ENCODE results near the gene SMCO4. TPM values are rescaled to one million over a fixed set of nuclear protein-coding genes. Genes with fewer than 3 reads are reported as not detected.
A peak's percentile ranks its signal among the peaks of the same experiment; 100 is the strongest.

SMCO4 gene
- total RNA-seq, 2 experiments from 2014 or later = 36.1 to 44.1 TPM

- Histone ChIP-seq H3K9me2 (ENCODE audit: insufficient read depth, low read length) (no peaks in the 10 kb centered on the region), H3K4me1 (ENCODE audit: insufficient read depth, low read length, poor library complexity, severe bottlenecking) (peaks cover 57% of the 10 kb centered on the region), H3K79me2 (ENCODE audit: insufficient read depth, low read depth, low read length) (peaks cover 32% of the 10 kb centered on the region; the same call in 1 of the 2 replicates), H3K27ac (ENCODE audit: low read depth, low read length, poor library complexity, severe bottlenecking) (no peak overlapping the region), H3K4me3 (ENCODE audit: low read depth, low read length, poor library complexity, severe bottlenecking) (no peak overlapping the region), H3K4me2 (ENCODE audit: low read length) (no peak overlapping the region), H3K36me3 (ENCODE audit: insufficient read depth, low read length) (no peaks in the 10 kb centered on the region), H2AFZ (ENCODE audit: low read length) (no peak overlapping the region), H3K9me3 (ENCODE audit: low read length) (no peaks in the 10 kb centered on the region), H4K20me1 (ENCODE audit: insufficient read depth, low read length) (no peaks in the 10 kb centered on the region)
- ChIA-PET POLR2A (no interaction called here), CTCF (ENCODE audit: unreplicated experiment) (no interaction called here)
- no TSS peak for BruUV-seq (replicated peaks)
- intact Hi-C loops (cut with micrococcal nuclease; ENCODE audit: unreplicated experiment) = no loop called here
- no peak for TF ChIP-seq EZH2phosphoT487 (IDR thresholded peaks at IDR 0.05; ENCODE audit: borderline replicate concordance, low read depth, low read length)
- TF ChIP-seq CTCF (conservative IDR thresholded peaks at IDR 0.05; ENCODE audit: low read length) = no peak
- no peak for DNase-seq (ENCODE audit: low spot score)
Observed at GRCh38 chr11:93528252-93528651, 14.9 kb downstream of the SMCO4 start.

- peak; percentile 49 for DNase-seq (ENCODE audit: low spot score)
- Histone ChIP-seq H3K4me3 (ENCODE audit: low read depth, low read length, poor library complexity, severe bottlenecking) (peak overlapping the region; percentile 56), H3K4me1 (ENCODE audit: insufficient read depth, low read length, poor library complexity, severe bottlenecking) (peaks cover 71% of the 10 kb centered on the region), H3K9me2 (ENCODE audit: insufficient read depth, low read length) (no peaks in the 10 kb centered on the region), H3K79me2 (ENCODE audit: insufficient read depth, low read depth, low read length) (peaks cover 32% of the 10 kb centered on the region; the same call in 1 of the 2 replicates), H3K27ac (ENCODE audit: low read depth, low read length, poor library complexity, severe bottlenecking) (peak overlapping the region; percentile 71), H2AFZ (ENCODE audit: low read length) (peak overlapping the region; percentile 81), H3K9me3 (ENCODE audit: low read length) (no peaks in the 10 kb centered on the region), H3K36me3 (ENCODE audit: insufficient read depth, low read length) (no peaks in the 10 kb centered on the region), H4K20me1 (ENCODE audit: insufficient read depth, low read length) (no peaks in the 10 kb centered on the region), H3K4me2 (ENCODE audit: low read length) (peak overlapping the region; percentile 83)
- TF ChIP-seq EZH2phosphoT487 (IDR thresholded peaks at IDR 0.05; ENCODE audit: borderline replicate concordance, low read depth, low read length) (no peak), CTCF (conservative IDR thresholded peaks at IDR 0.05; ENCODE audit: low read length) (no peak)
- CTCF ChIA-PET (ENCODE audit: unreplicated experiment) = interaction anchor here (1.0 to 1.2 kb wide), 2 partner anchors 9 to 14 kb away, joined by 4 to 5 read pairs; no protein-coding TSS in a partner anchor
- BruUV-seq (replicated peaks) = no TSS peak
- intact Hi-C loops (cut with micrococcal nuclease; ENCODE audit: unreplicated experiment) = no loop called here
- POLR2A ChIA-PET = interaction anchor here (1.1 to 1.9 kb wide), 3 partner anchors 9 to 15 kb away, joined by 4 to 11 read pairs (median 8); partner anchors contain the start of gene SMCO4
Observed at GRCh38 chr11:93526641-93527583, 16.3 kb downstream of the SMCO4 start.

GRCh38 chr11:93526346-93526633, 16.9 kb downstream of the SMCO4 start:
- ChIA-PET POLR2A (interaction anchor here (1.1 to 3.5 kb wide), 4 partner anchors 10 to 16 kb away, joined by 4 to 24 read pairs (median 10); partner anchors contain the start of gene SMCO4), CTCF (ENCODE audit: unreplicated experiment) (interaction anchor here (1.0 to 1.2 kb wide), 2 partner anchors 9 to 15 kb away, joined by 4 to 5 read pairs; no protein-coding TSS in a partner anchor)
- peak overlapping the region; percentile 83 for H3K4me2 ChIP-seq (ENCODE audit: low read length)
- H3K36me3 ChIP-seq (ENCODE audit: insufficient read depth, low read length) = no peaks in the 10 kb centered on the region
- no peaks in the 10 kb centered on the region for H4K20me1 ChIP-seq (ENCODE audit: insufficient read depth, low read length)
- peak; percentile 41 for DNase-seq (ENCODE audit: low spot score)
- BruUV-seq (replicated peaks) = no TSS peak
- H3K4me1 ChIP-seq (ENCODE audit: insufficient read depth, low read length, poor library complexity, severe bottlenecking) = peaks cover 77% of the 10 kb centered on the region
- H3K4me3 ChIP-seq (ENCODE audit: low read depth, low read length, poor library complexity, severe bottlenecking) = peak overlapping the region; percentile 56
- H3K79me2 ChIP-seq (ENCODE audit: insufficient read depth, low read depth, low read length) = peaks cover 32% of the 10 kb centered on the region; the same call in 1 of the 2 replicates
- H3K9me3 ChIP-seq (ENCODE audit: low read length) = no peaks in the 10 kb centered on the region
- peak overlapping the region; percentile 81 for H2AFZ ChIP-seq (ENCODE audit: low read length)
- peak overlapping the region; percentile 71 for H3K27ac ChIP-seq (ENCODE audit: low read depth, low read length, poor library complexity, severe bottlenecking)
- H3K9me2 ChIP-seq (ENCODE audit: insufficient read depth, low read length) = no peaks in the 10 kb centered on the region
- intact Hi-C loops (cut with micrococcal nuclease; ENCODE audit: unreplicated experiment) = no loop called here
- TF ChIP-seq CTCF (conservative IDR thresholded peaks at IDR 0.05; ENCODE audit: low read length) = no peak
- no peak for TF ChIP-seq EZH2phosphoT487 (IDR thresholded peaks at IDR 0.05; ENCODE audit: borderline replicate concordance, low read depth, low read length)
